GM12892 (cell line): ENCODE measurements around the gene XKR7.

Experiments
- POLR2A ChIP-seq: IDR thresholded peaks from 2 replicates; pipeline ENCODE4 v1.6.1; 2011; ENCODE audit warnings: low read depth, low read length, control low read depth
- POLR2AphosphoS5 ChIP-seq: IDR thresholded peaks from 2 replicates; pipeline ENCODE4 v1.6.1; 2011; ENCODE audit warnings: low read depth, low read length, control low read depth

DNA sequence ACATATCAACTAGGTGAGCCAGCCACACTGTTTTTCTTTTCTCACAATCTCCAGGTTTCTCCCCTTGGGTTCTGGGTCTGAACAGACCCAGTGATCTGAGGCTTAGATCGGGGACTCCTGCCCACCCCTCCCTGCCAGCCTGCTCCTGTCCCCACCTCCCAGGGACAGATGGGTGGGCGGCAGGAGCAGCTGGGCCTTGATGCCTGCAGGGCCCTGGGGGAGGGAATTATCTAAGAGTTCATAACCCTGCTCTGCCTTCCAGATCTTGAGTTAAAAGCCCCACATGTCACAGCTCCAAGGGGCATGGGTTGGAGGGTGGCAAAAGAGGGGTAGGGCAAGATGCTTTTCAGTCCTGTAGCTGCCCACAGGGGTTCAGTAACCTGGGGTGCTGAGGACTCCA lies 5.2 kb upstream of the XKR7 start:
- TF ChIP-seq POLR2AphosphoS5 = no peak
- TF ChIP-seq POLR2A = no peak
